ENCODE measurements around the gene LGR6. TPM values are rescaled to one million over a fixed set of nuclear protein-coding genes. Genes with fewer than 3 reads are reported as not detected.

The LGR6 gene
- total RNA-seq = not detected in 2 replicates

DNA sequence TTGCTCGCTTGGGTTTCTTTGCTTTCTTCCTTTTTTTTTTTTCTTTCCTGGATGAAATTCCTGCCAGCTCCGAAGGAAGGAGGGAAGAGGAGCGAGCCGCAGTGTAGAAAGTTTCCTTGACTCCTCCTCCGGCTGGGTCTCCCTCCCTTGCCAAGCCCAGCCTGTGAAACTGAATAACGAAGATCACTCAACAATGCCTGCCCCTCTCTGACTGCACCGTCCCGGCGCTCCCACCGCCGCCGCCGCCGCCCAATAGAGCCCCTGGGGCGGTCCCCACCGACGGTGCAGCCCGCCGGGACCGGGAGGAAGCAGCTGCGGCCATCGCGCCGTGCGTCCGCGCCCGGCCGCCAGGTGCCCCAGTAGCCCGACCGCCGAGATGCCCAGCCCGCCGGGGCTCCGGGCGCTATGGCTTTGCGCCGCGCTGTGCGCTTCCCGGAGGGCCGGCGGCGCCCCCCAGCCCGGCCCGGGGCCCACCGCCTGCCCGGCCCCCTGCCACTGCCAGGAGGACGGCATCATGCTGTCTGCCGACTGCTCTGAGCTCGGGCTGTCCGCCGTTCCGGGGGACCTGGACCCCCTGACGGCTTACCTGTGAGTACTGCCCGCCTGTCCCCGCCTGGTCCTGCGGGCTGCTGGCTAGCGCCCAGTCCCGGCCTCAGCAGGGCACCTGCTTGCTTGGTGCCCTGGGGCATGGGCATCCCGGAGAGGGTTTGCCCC, at the start of gene LGR6:
LGR6 (plus strand) TSS at position 186 of the 714 bp plus-strand sequence; CDS start at position 377, 191 bp downstream.

GRCh38 chr1:202144402-202145067, 49.1 kb upstream of the LGR6 start, which contains the start of gene ARL8A:
Gene ARL8A, minus strand, starts transcription at chr1:202144737. Its CDS starts 165 bp downstream, at chr1:202144572.

DNA sequence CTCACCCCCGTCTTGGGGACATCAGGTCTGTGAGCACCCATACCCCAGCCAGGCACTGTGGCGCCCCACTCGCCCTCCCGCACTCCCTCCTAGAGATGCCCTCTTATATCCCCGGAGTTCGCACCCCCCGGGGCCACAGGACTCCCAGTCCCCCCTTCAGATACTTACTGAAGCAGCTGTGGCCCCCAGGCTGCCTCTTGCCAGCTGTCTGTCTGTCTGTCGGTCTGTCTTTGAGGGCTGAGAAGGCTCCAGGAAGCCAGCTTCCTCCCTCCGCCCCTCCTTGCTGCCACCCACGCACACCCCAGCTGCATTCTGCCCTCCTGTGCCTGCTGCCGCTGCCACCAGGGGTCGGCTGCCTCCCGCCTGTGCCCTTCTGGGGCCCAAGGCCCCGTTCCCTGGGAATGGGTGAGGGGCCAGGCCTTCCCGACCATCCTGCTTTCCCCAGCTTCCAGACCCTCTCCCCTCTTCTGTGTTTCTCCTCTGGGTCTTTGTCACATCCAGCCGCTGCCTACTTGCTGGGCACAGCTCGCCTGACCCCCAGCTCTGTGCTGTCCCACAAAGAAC, 33.1 kb upstream of the LGR6 start, which contains the start of gene PTPN7:
PTPN7 (minus strand) TSS at position 226 of the 564 bp plus-strand sequence. CDS start 1,200 bp downstream, outside the sequence.

DNA sequence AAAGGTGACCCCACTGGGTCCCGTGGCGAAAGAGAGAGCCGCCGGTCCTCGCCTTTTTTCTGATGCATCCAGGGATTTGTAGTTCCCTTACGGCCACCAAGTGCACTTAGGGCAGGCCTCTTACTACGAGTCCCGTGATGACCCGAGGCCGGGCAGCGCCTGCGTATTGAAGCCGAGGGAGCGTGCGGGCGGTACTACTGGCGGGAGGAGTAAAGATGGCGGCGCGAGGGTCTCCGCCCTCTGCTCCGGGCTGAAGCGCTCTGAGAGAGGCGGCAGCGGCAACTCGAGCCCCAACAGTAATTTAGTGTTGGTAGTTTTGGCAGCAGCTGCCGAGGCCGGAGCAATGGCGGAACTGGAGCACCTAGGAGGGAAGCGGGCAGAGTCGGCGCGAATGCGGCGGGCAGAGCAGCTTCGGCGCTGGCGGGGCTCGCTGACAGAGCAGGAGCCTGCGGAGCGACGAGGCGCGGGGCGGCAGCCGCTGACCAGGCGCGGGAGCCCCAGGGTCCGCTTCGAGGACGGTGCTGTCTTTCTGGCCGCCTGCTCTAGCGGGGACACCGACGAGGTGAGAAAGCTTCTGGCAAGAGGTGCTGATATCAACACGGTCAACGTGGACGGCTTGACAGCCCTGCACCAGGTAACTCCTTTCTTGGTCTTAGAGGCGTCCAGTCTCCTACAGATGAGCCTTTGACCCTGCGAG, 155.1 kb downstream of the LGR6 start, which contains the start of gene PPP1R12B:
PPP1R12B (plus strand) TSS at position 191 of the 697 bp plus-strand sequence; CDS start at position 344, 153 bp downstream.

Other genes with a start within 250 kb of the LGR6 start
- gene LMOD1, start 247.3 kb upstream of the LGR6 start, total RNA-seq = 5.3 and 5.7 TPM in 2 replicates
- gene TIMM17A, start 238.3 kb upstream of the LGR6 start, total RNA-seq = 21.1 and 28.0 TPM in 2 replicates
- gene RNPEP, start 211.2 kb upstream of the LGR6 start, total RNA-seq = 62.3 and 64.2 TPM in 2 replicates
- gene ELF3, start 183.2 kb upstream of the LGR6 start, total RNA-seq = not detected in 2 replicates
- gene GPR37L1, start 70.9 kb upstream of the LGR6 start, total RNA-seq = not detected in 2 replicates
- 12.6 and 15.4 TPM in 2 replicates for gene ARL8A, start 49.1 kb upstream of the LGR6 start, total RNA-seq
- gene PTPN7, start 33.2 kb upstream of the LGR6 start, total RNA-seq = not detected in 2 replicates
- 5.4 and 5.5 TPM in 2 replicates for gene UBE2T, start 148.1 kb downstream of the LGR6 start, total RNA-seq
- 2.9 and 7.2 TPM in 2 replicates for gene PPP1R12B, start 154.9 kb downstream of the LGR6 start, total RNA-seq